Retina (tissue), 1 donor: ENCODE measurements around the gene MSL3B.
"Not testable (repeated sequence)": the region's sequence is repeated elsewhere in the genome, so short reads cannot be mapped to it uniquely, and the experiment has no call there.

Experiments
- DNase-seq: peaks from one replicate; pipeline ENCODE4 v3.0.0-alpha.2; 2016

Gene MSL3B

GRCh38 chr2:233867993-233868532 is at the start of gene MSL3B:
Gene MSL3B (minus strand): TSS chr2:233868386.
- peak; percentile 82 for DNase-seq

GRCh38 chr2:233917116-233917515 is 48.9 kb upstream of the MSL3B start, which contains the start of gene TRPM8:
Gene TRPM8 (plus strand): TSS chr2:233917373. CDS start chr2:233926538, 9,165 bp downstream.
- DNase-seq = no peak

DNA sequence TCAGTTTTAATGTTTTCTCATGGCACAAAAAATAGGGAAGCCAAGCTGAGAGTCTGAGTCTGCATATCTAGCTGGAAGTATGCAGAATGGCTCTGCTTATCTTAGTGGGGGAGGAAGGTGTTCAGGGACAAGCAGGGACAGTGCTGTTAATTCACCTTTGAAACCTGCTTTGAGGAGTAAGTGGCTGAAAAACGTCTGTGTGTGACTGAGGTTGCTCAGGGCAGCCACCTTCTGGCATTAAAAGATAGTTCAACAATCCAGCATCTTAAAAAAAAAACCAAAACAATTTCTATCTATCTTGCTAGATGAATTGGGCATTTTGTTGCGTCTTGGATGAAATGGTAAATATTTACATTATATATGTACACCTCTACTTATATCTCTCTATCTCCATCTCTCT is 46.9 kb upstream of the MSL3B start:
- DNase-seq = no peak

- peak; percentile 44 for DNase-seq
These were observed 44.7 kb upstream of the MSL3B start for GRCh38 chr2:233912691-233913423.

DNA sequence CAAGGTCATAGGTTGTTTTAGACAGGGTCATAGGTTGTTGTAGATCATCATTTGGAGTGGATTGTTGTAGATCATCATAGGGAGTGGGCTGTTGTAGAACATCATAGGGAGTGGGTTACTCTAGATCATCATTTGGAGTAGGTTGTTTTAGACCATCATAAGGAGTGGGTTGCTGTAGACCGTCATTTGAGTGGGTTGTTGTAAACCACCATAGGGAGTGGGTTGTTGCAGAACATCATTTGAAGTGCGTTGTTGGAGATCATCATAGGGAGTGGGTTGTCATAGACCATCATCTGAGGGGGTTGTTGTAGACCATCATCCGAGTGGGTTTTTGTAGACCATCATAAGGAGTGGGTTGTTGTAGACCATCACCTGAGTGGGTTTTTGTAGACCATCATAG is 39.4 kb upstream of the MSL3B start:
- no peak for DNase-seq

GRCh38 chr2:233905945-233906344 is 37.8 kb upstream of the MSL3B start:
- no peak for DNase-seq

DNA sequence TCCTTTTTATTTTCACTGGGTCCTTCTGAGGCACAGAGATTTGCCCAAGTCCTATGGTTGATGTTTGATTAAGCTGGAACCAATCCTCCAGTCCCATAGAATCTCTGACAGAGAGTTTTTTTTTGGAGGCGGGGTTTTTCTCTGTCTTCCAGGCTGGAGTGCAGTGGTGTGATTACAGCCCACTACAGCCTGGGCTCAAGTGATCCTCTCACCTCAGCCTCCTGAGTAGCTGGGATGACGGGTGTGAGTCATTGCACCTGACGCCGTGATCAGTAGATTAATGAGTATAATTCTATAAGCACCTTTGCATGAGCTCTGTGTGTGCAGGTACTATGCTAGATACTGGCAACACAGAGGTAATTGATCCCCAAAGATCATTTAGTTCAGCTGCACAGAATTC is 33.7 kb upstream of the MSL3B start:
- no peak for DNase-seq

DNA sequence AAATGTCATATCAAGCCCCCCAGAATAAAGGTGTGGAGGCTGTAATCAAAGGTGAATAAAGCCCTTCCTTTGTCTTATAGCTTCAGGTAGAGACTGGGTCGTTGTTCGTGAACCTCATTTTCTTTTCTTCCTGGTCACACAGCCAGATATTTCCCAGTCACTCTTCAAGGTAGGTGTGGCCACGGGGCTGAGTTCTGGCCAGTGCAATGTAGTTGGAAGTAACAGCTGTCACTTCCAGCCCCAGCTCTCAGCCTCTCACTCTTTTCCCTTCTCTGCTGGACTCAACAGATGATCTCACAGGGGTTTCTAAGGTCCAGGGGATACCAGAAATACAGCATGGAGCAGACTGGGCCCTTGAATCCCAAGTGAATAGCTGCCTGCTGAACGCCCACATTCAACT is 33.2 kb upstream of the MSL3B start:
- no peak for DNase-seq

- not testable (repeated sequence) for DNase-seq
These were observed 28.1 kb upstream of the MSL3B start for GRCh38 chr2:233896253-233896652.

DNA sequence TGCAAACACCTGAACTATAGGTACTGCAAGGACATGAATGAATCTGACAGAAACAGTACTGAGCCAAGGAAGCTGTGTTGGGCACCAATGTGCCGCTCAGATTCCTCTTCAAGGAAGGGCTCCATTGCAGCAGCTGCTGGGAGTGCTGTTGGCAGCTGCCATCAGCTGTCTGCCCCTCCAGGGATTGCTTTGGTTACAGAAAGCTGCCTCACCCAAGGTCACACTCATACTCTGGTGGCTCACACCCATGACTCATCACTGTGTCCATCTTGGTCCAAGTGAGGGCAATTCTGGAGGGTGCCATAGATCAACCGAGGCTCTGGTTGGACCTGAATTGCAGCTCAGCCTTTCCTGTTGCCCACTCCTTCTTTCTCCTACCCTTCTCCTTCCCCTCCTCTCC is 24.6 kb upstream of the MSL3B start:
- DNase-seq = peak; percentile 28

GRCh38 chr2:233882353-233882752 is 14.2 kb upstream of the MSL3B start:
- DNase-seq = no peak

DNA sequence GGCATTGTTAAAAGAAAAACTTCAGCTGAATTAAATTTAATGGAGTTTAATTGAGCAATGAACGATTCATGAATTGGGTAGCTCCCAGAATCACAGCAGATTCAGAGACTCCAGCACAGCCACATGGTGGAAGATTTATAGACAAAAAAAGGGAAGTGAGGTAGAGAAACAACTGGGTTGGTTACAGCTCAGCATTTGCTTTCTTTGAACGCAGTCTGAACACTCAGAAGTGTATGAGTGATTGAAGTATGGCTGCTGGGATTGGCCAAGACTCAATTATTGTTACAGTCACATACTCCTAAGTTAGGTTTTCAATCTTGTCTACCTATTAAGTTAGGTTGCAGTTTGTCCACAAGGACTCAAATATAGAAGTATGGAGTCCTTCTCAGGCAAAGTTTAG is 3.9 kb upstream of the MSL3B start:
- DNase-seq = not testable (repeated sequence)

DNA sequence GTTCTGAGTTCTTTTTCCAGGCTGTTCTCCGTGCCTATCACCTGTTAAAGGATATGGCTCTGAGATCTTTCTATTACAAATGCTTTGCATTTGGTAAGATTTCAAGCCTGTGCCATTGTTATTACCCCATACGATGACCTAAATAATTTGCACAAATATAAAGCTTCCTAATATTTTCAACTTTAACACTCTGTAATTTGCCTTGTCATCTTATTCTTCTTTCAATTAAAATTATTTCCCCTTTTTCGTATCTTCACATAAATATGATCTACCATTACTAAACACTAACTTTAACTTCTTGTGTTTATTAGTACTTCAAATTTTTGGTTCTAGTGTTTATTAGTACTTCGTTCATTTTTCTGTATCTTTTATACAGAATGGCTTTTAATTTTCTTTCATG is 3.2 kb upstream of the MSL3B start:
- DNase-seq = no peak

- DNase-seq = no peak
These were observed 1.7 kb downstream of the MSL3B start for GRCh38 chr2:233866479-233866878.

DNA sequence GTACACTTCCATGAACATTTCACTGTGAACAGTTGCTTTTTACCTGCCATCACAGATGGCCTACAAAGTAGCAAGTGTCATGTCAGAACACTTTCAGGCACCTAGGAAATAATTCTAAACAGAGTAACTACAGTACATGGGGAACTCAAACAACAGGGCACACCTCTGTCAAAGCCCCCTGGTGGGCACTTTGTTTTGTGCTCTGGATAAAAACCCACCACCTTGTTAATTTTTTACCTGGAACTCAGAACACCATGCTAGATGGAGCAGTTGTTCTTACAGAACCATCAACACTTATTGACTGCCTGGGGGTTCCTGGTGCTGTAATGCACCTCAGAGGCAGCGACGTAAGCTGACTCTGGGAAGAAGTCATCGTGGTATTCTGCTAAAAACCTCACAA is 2.3 kb downstream of the MSL3B start:
- DNase-seq = no peak

DNA sequence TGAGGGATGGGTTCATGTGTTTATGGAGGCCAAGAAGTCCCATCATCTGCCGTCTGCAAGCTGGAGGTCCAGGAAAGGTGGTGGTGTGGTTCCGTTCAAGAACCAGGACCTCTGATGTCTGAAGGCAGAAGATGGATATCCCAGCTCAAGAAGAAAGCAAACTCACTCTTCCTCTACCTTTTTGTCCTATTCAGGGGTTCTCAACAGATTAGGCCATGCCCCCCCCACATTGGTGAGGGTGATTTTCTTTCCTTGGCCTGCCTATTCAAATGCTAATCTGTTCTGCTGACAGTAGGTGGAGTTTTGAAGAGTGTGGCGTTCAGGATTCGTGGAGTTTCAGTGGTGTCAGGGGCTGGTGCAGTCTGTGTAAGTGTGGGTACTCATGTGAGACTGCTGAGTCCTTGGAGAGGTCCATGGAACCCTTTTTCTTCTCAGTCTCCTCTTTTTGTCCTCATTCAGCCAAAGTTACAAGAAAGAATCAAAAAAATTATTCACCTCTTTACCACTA is 5.9 kb downstream of the MSL3B start:
- DNase-seq = no peak

DNA sequence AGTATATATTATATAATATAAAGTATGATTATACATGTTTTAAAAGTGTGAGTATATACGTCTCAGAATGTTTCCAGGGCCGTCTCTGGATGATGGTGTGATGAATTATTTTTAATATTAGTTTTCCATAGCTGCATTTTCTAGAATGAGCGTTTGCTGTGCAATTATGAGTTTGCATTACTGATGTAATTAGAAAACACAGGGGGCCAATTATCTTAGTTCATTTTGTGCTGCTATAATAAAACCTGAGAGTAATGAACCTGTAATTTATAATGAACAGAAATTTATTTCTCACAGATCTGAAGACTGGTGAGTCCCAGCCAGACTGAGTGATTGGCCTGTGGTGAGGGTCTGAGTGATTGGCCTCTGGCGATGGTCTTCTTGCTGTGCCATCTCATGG is 9.9 kb downstream of the MSL3B start:
- DNase-seq = no peak

DNA sequence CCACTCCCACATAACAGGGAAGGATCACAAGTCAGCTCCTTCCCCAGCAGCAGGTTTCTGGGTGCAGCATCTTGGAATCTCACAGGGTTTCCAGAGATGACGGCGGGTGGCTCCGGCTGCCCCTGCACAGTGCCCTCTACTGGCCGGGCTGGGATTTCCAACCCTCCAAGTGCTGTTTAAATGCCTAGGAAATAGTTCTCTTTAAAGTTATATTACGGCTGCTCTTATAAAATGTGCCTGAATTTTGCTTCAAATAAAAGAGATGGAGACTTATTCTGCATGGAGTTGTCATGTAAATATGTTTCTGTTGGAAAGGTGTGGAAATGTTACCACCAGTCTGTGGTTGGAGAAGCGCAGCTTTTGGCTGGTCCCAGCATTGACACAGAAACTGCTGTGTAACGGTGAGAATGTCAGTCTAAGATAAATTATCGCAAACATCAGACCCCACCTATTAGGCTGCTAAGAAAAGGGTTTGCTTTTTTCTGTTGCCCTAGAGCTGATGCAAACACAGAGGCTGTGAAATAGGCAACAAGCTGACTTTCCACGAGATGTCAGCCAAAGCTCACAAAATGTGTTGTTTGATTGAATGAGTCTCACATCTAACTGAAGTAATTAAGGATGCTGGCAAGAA is 10.6 kb downstream of the MSL3B start:
- DNase-seq = no peak

GRCh38 chr2:233856184-233856583 is 12.0 kb downstream of the MSL3B start:
- DNase-seq = no peak

GRCh38 chr2:233855345-233855744 is 12.8 kb downstream of the MSL3B start:
- DNase-seq = no peak

DNA sequence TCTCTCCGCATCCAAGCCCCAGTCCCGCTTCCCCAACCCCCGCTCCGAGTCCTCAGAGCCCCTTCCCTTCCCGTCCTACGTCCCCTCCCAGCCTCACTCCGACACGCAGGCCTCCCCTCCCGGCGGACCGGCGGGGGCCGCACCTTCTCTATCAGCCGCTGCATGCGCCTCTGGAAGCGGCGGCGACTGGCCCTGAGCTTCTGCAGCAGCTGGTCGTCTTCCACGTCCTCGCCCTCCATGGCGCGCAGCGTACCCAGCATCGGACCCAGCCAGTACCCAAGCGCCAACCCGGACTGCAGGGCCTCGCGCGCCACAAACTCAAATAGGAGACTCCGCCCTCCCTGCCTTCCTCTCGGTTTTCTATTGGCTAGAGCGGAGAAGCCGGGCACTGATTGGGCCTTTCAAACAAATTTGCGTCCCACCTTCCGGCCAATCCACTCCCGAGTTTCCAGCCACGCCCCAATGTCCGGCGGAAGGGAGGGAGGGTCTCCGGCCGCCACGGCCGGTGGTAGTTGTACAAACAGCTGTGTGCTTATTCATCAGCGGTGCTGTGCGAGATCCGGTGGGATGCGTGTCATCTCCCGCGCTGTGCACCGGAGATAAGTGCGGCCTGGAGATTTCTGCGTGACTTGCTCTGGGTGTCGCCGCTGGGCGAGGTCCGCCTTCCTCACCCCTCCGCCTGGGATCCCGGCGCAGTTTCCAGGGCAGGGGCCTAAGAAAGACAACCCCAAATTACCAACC is 13.8 kb downstream of the MSL3B start, which contains the start of gene HJURP:
TSS of gene HJURP (minus strand) at position 295 of the 741 bp plus-strand sequence. CDS start at position 260, 35 bp downstream.
- DNase-seq = peak; percentile 98

GRCh38 chr2:233853883-233854240 is 14.3 kb downstream of the MSL3B start:
- DNase-seq = no peak

DNA sequence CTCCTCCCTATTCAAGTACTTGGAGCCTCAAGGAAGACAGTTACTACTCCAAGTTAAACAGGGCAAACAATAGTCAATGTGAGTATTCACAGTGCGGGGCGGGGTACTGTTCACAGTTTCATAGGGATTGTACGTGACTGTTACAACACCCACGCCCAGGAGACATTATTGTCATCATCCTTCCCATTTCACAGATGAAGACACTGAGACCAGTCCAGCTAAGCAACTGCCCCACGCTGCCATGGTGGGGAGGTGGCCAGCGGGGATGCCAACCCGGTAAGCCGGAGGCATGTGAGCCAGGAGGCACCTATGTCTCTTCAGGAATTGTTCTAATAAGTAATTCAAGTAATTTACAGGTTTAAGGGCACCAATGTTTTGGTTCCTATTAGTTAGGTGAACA is 14.8 kb downstream of the MSL3B start:
- no peak for DNase-seq
